ENCODE results near the gene ARL4C. TPM values are rescaled to one million over a fixed set of nuclear protein-coding genes. Genes with fewer than 3 reads are reported as not detected.
A peak's percentile ranks its signal among the peaks of the same experiment; 100 is the strongest.

The ARL4C gene
- total and polyA plus RNA-seq, 5 donors from 2014 or later = 103 to 407 (median 152) TPM

DNA sequence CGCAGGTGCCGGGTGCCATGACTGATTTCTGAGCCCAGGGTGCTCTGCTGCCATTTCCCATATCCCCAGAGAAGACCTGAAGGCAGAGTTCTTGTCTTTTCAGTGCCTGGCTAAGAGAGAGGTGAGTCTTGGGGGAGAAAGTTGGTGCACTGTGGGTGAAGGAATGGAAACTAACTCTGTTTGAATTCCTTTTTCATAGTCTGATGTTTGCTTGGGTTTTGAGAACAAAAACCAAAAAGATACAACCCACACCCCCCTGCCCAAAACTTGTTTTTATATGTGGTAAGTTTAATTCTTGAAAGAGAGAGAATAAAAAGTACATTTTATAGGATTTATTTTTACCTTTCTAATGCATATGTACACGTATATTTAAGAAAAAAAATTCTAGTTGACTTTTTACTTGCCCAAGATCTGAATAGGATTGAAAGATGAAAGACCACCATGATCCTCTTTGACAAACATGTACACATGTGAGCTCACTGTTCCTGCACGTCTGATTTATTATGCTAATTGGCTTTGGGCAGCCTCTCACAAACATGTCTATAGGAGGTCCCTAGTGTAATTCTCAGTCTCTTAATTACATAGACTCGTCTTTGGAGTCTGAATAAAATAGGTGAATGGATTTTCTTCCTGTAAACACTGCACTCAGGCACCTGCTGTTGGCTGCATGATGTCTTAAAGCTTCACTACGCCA is 46.3 kb downstream of the ARL4C start:
- H3K27me3 Mint-ChIP-seq = peaks cover 6% of the 10 kb centered on the region
- Histone ChIP-seq H3K27me3 (ENCODE audit: control insufficient read depth, insufficient read depth, low read length) (no peaks in the 10 kb centered on the region), H3K4me3 (ENCODE audit: low read depth, low read length) (peak overlapping the region; percentile 100), H3K9me3 (ENCODE audit: control insufficient read depth in 2 of 2, low read length in 2 of 2) (no peaks in the 10 kb centered on the region), H3K27ac (ENCODE audit: insufficient read depth, low read length, poor library complexity, severe bottlenecking) (peak overlapping the region; percentile 95), H3K36me3 (ENCODE audit: control insufficient read depth, insufficient read depth, low read length) (peaks cover 23% of the 10 kb centered on the region), H3K4me1 (ENCODE audit: control insufficient read depth, insufficient read depth, low read length, poor library complexity, severe bottlenecking) (peaks cover 91% of the 10 kb centered on the region)
- H3K27ac Mint-ChIP-seq = peak overlapping the region; percentile 88 to 95 (median 94)
- peak overlapping the region; percentile 87 to 96 (median 92) for H3K4me3 Mint-ChIP-seq
- H3K36me3 Mint-ChIP-seq = peaks cover 39% of the 10 kb centered on the region
- H3K4me1 Mint-ChIP-seq = peaks cover 36 to 86% (median 61%) of the 10 kb centered on the region in 4 donors
- H3K9me3 Mint-ChIP-seq = peaks cover 0 to 9% (median 1%) of the 10 kb centered on the region in 7 donors
- ATAC-seq (ENCODE audit: low read depth in 2 of 2) (no peak), DNase-seq (peak in 2 of 3 donors; percentile 42 to 47)

DNA sequence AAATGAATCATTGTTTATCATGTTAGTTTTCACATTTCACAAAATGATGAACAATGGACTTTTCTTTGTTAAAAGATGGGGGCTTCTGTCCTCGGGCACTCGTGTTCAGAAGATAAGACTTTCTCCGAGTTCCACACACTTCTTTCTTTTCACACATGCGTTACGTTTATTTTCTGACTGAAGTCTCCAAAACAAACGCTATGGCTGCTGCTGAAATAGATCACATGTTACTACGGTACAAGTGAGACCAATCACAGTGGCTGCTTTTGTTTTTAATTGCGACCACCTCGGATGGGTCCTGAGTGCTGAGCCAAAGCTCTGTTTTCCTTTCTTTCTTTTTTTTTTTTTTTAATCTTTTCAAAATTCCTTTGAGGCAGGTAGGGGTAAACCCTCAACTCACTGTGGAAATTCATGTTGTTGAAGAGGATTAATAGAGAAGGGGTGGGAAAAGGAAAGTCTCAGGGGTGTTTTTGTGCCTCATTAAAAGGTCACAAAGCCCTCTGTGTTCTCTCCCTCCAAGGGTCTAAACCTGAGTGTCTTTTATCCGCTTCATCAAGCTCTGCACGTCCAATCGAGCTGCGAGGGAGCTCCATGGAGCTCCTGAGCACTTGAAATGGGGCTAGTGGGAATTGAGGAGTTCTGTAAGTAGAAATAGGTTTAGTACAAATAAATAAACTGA is 48.2 kb downstream of the ARL4C start:
- peaks cover 23% of the 10 kb centered on the region for H3K36me3 ChIP-seq (ENCODE audit: control insufficient read depth, insufficient read depth, low read length)
- peak overlapping the region; percentile 64 to 93 (median 78) for H3K4me3 Mint-ChIP-seq
- no peaks in the 10 kb centered on the region for H3K9me3 ChIP-seq (ENCODE audit: control insufficient read depth in 2 of 2, low read length in 2 of 2)
- peak overlapping the region; percentile 95 for H3K27ac ChIP-seq (ENCODE audit: insufficient read depth, low read length, poor library complexity, severe bottlenecking)
- H3K27me3 Mint-ChIP-seq = peaks cover 6% of the 10 kb centered on the region
- ATAC-seq (ENCODE audit: low read depth in 2 of 2) = no peak
- no peak for DNase-seq
- H3K27me3 ChIP-seq (ENCODE audit: control insufficient read depth, insufficient read depth, low read length) = no peaks in the 10 kb centered on the region
- H3K27ac Mint-ChIP-seq = peak overlapping the region; percentile 96 to 100 (median 99)
- H3K9me3 Mint-ChIP-seq = peaks cover 0 to 9% (median 1%) of the 10 kb centered on the region in 7 donors
- peaks cover 37 to 90% (median 67%) of the 10 kb centered on the region in 4 donors for H3K4me1 Mint-ChIP-seq
- peaks cover 39% of the 10 kb centered on the region for H3K36me3 Mint-ChIP-seq
- H3K4me1 ChIP-seq (ENCODE audit: control insufficient read depth, insufficient read depth, low read length, poor library complexity, severe bottlenecking) = peaks cover 96% of the 10 kb centered on the region
- peak overlapping the region; percentile 33 for H3K4me3 ChIP-seq (ENCODE audit: low read depth, low read length)

DNA sequence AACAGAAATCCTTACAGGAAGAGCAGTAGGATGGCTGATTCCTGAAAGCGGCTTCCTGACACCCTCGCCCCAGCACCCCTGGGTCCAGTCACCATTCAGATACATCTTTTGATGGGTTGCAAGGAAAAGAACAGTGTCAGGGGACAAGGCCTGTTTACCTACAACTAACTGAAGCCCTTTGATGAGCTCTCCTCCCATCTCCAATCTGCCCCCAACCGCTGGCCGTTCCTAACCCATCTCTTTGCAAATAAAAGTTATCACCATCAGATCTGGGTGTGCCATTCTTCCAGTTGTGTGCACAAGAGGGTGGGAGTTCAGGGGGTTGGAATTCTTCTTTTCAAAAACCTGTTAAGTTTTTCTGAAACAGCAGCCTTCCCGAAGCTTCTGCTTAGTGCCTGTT is 48.9 kb downstream of the ARL4C start:
- H3K27me3 Mint-ChIP-seq = peaks cover 6% of the 10 kb centered on the region
- DNase-seq (no peak), ATAC-seq (ENCODE audit: low read depth in 2 of 2) (no peak)
- no peaks in the 10 kb centered on the region for H3K27me3 ChIP-seq (ENCODE audit: control insufficient read depth, insufficient read depth, low read length)
- H3K36me3 ChIP-seq (ENCODE audit: control insufficient read depth, insufficient read depth, low read length) = peaks cover 23% of the 10 kb centered on the region
- H3K27ac Mint-ChIP-seq = peak overlapping the region; percentile 96 to 100 (median 99)
- H3K4me3 Mint-ChIP-seq = peak overlapping the region; percentile 64 to 87 (median 74)
- peak overlapping the region; percentile 11 for H3K4me3 ChIP-seq (ENCODE audit: low read depth, low read length)
- no peaks in the 10 kb centered on the region for H3K9me3 ChIP-seq (ENCODE audit: control insufficient read depth in 2 of 2, low read length in 2 of 2)
- H3K27ac ChIP-seq (ENCODE audit: insufficient read depth, low read length, poor library complexity, severe bottlenecking) = peak overlapping the region; percentile 95
- peaks cover 0 to 9% (median 1%) of the 10 kb centered on the region in 7 donors for H3K9me3 Mint-ChIP-seq
- H3K4me1 Mint-ChIP-seq = peaks cover 44 to 95% (median 72%) of the 10 kb centered on the region in 4 donors
- H3K36me3 Mint-ChIP-seq = peaks cover 39% of the 10 kb centered on the region
- H3K4me1 ChIP-seq (ENCODE audit: control insufficient read depth, insufficient read depth, low read length, poor library complexity, severe bottlenecking) = peaks cover 96% of the 10 kb centered on the region

DNA sequence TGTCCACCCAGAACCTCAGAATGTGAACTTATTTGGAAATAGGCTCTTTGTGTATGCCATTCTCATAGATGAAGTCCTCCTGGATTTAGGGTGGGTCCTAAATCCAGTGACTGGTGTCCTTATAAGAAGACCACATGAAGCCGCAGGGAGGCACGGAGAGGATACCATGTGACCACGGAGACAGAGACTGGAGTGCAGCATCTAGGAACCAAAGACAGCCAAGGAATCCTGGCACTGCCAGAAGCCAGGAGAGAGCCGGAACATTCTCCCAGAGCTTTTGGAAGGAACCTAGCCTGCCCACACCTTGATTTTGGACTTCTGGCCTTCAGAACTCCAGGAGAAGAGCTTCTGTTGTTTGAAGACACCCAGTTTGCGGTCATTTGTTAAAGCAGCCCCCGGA is 49.7 kb downstream of the ARL4C start:
- Mint-ChIP-seq H3K27me3 (peaks cover 4% of the 10 kb centered on the region), H3K9me3 (peaks cover 0 to 9% (median 0%) of the 10 kb centered on the region in 7 donors), H3K27ac (peak overlapping the region; percentile 99 to 100 (median 99)), H3K36me3 (peaks cover 35% of the 10 kb centered on the region), H3K4me1 (peaks cover 49 to 98% (median 74%) of the 10 kb centered on the region in 4 donors), H3K4me3 (peak overlapping the region; percentile 80 to 93 (median 86))
- Histone ChIP-seq H3K4me3 (ENCODE audit: low read depth, low read length) (peak overlapping the region; percentile 47), H3K9me3 (ENCODE audit: control insufficient read depth in 2 of 2, low read length in 2 of 2) (no peaks in the 10 kb centered on the region), H3K36me3 (ENCODE audit: control insufficient read depth, insufficient read depth, low read length) (peaks cover 23% of the 10 kb centered on the region), H3K27ac (ENCODE audit: insufficient read depth, low read length, poor library complexity, severe bottlenecking) (peak overlapping the region; percentile 95), H3K27me3 (ENCODE audit: control insufficient read depth, insufficient read depth, low read length) (no peaks in the 10 kb centered on the region), H3K4me1 (ENCODE audit: control insufficient read depth, insufficient read depth, low read length, poor library complexity, severe bottlenecking) (peaks cover 92% of the 10 kb centered on the region)
- no peak for DNase-seq
- ATAC-seq (ENCODE audit: low read depth in 2 of 2) = no peak

DNA sequence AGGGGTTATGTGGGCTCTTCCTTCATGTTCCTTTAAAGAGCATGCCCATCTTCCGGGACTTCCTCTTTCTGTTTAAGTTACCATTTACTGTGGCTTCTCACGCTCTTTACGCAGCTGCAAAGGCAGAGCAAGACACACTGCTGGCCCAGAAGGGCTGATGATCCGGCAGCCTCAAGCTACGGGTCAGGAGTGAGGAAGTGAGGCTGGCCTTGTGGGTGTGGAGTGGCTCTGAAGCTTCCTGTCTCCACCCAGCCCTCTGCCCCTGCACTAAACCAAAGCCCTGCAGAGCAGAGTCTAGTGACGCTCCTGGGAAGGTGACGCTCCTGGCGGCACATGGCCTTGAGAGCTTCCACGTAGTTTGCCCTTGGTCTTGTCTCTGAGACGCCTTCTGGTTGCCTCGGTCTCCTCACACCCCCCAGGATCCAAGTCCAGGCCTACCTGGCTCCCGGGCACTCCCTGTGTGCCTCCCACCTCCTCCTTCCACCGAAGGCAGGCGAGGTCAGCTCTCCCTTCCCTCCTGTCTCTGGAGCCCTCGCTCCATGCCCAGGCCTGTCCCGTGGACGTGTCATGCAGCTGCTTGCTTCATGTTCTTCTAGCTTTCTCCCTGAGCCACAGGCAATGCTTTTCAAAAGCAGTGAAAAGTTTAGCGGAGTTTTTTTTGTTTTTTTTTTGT is 50.3 kb downstream of the ARL4C start:
- Mint-ChIP-seq H3K4me1 (peaks cover 50 to 96% (median 74%) of the 10 kb centered on the region in 4 donors), H3K9me3 (peaks cover 0 to 9% (median 0%) of the 10 kb centered on the region in 7 donors), H3K27ac (peak overlapping the region; percentile 99 to 100 (median 99)), H3K4me3 (peak overlapping the region; percentile 80 to 93 (median 86)), H3K36me3 (peaks cover 34% of the 10 kb centered on the region), H3K27me3 (no peaks in the 10 kb centered on the region)
- Histone ChIP-seq H3K9me3 (ENCODE audit: control insufficient read depth in 2 of 2, low read length in 2 of 2) (no peaks in the 10 kb centered on the region), H3K27ac (ENCODE audit: insufficient read depth, low read length, poor library complexity, severe bottlenecking) (peak overlapping the region; percentile 95), H3K4me1 (ENCODE audit: control insufficient read depth, insufficient read depth, low read length, poor library complexity, severe bottlenecking) (peaks cover 88% of the 10 kb centered on the region), H3K4me3 (ENCODE audit: low read depth, low read length) (peak overlapping the region; percentile 47), H3K27me3 (ENCODE audit: control insufficient read depth, insufficient read depth, low read length) (no peaks in the 10 kb centered on the region), H3K36me3 (ENCODE audit: control insufficient read depth, insufficient read depth, low read length) (peaks cover 23% of the 10 kb centered on the region)
- DNase-seq = peak; percentile 71 to 97 (median 84)
- peak; percentile 91 to 92 for ATAC-seq (ENCODE audit: low read depth in 2 of 2)

DNA sequence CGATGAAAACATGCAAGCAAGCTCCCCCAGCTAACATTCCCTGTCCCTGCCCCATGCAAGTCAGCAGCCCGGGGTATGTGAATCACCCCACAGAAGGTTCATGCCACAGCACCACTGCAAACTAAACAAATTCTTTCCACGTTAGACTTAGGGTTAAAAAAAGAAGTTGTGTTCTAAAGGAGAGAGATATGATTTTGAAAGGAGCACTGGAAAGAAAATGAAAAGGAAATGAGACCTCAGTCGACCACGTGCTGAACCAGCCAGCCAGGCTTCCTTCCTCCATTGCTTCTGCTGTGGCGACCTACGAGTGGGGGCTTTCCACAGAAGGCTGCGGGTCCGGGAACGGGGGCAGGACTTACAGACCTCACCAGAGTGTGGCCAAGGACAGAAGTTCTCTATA is 52.0 kb downstream of the ARL4C start:
- peaks cover 86% of the 10 kb centered on the region for H3K4me1 ChIP-seq (ENCODE audit: control insufficient read depth, insufficient read depth, low read length, poor library complexity, severe bottlenecking)
- peaks cover 24% of the 10 kb centered on the region for H3K36me3 Mint-ChIP-seq

DNA sequence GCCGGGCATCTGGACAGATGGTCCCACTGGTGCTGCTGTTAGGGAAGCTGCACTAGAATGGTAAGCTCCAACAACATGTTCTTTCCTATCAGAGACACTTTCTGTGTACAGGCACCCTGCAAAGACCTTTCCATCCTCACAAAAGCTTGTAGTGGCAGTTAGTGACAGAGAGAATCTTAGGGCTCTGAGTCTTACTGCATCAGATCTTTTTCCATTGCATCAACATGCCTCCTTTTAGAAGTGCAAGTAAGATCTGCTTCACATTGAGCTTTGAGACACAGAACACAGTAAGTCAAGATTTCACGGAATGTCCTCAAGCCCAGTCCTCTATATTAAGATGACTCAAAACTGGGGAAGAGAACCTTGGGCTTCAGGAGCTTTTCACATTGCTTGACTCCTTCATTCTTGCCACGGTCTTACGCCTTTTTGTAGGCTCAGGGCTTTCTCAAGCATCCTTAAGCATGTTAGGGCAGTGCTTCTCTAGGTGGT is 52.6 kb downstream of the ARL4C start:
- peaks cover 54 to 93% (median 76%) of the 10 kb centered on the region in 4 donors for H3K4me1 Mint-ChIP-seq
- peaks cover 21% of the 10 kb centered on the region for H3K36me3 Mint-ChIP-seq
- peak overlapping the region in 3 of 4 donors; percentile 70 to 82 (median 78) for H3K4me3 Mint-ChIP-seq
- H3K9me3 Mint-ChIP-seq = peaks cover 0 to 4% (median 0%) of the 10 kb centered on the region in 7 donors
- peaks cover 84% of the 10 kb centered on the region for H3K4me1 ChIP-seq (ENCODE audit: control insufficient read depth, insufficient read depth, low read length, poor library complexity, severe bottlenecking)
- DNase-seq (no peak), ATAC-seq (ENCODE audit: low read depth in 2 of 2) (no peak)
- no peaks in the 10 kb centered on the region for H3K9me3 ChIP-seq (ENCODE audit: control insufficient read depth in 2 of 2, low read length in 2 of 2)
- no peaks in the 10 kb centered on the region for H3K27me3 ChIP-seq (ENCODE audit: control insufficient read depth, insufficient read depth, low read length)
- H3K4me3 ChIP-seq (ENCODE audit: low read depth, low read length) = peak overlapping the region; percentile 47
- peak overlapping the region; percentile 92 to 100 (median 96) for H3K27ac Mint-ChIP-seq
- no peaks in the 10 kb centered on the region for H3K27me3 Mint-ChIP-seq
- H3K27ac ChIP-seq (ENCODE audit: insufficient read depth, low read length, poor library complexity, severe bottlenecking) = peak overlapping the region; percentile 95
- peaks cover 8% of the 10 kb centered on the region for H3K36me3 ChIP-seq (ENCODE audit: control insufficient read depth, insufficient read depth, low read length)

More for the DNA sequence above, 52.0 kb downstream of the ARL4C start:
- DNase-seq = peak in 2 of 3 donors; percentile 53 to 59
- H3K36me3 ChIP-seq (ENCODE audit: control insufficient read depth, insufficient read depth, low read length) = peaks cover 12% of the 10 kb centered on the region
- peak overlapping the region; percentile 92 to 100 (median 96) for H3K27ac Mint-ChIP-seq
- no peak for ATAC-seq (ENCODE audit: low read depth in 2 of 2)
- H3K4me1 Mint-ChIP-seq = peaks cover 50 to 93% (median 72%) of the 10 kb centered on the region in 4 donors
- no peaks in the 10 kb centered on the region for H3K9me3 ChIP-seq (ENCODE audit: control insufficient read depth in 2 of 2, low read length in 2 of 2)
- H3K4me3 ChIP-seq (ENCODE audit: low read depth, low read length) = peak overlapping the region; percentile 47
- H3K27me3 ChIP-seq (ENCODE audit: control insufficient read depth, insufficient read depth, low read length) = no peaks in the 10 kb centered on the region
- peak overlapping the region; percentile 95 for H3K27ac ChIP-seq (ENCODE audit: insufficient read depth, low read length, poor library complexity, severe bottlenecking)
- H3K4me3 Mint-ChIP-seq = peak overlapping the region; percentile 70 to 82 (median 78)
- H3K9me3 Mint-ChIP-seq = peaks cover 0 to 4% (median 0%) of the 10 kb centered on the region in 7 donors
- no peaks in the 10 kb centered on the region for H3K27me3 Mint-ChIP-seq
